Esophagus muscularis mucosa (tissue), 4 donors: Measurements from ENCODE around the gene CDH15. TPM values are rescaled to one million over a fixed set of nuclear protein-coding genes. Genes with fewer than 3 reads are reported as not detected.
A peak's percentile ranks its signal among the peaks of the same experiment; 100 is the strongest.
"Not testable (repeated sequence)": the region's sequence is repeated elsewhere in the genome, so short reads cannot be mapped to it uniquely, and the experiment has no call there.

Source experiments
- DNase-seq: peaks from one replicate; pipeline ENCODE4 v3.0.0-alpha.2; 2017; ENCODE audit errors: extremely low spot score
- H3K27ac ChIP-seq, 4 donors: fragments of 200-600 bp; sonication (generic); replicated peaks in 1 of 4; 1 replicate in 3 of 4; 2 replicates in 1 of 4; pipeline ENCODE4 v1.5.1; 2016 to 2019; ENCODE audit warnings: mild to moderate bottlenecking in 1 of 4
- H3K27me3 ChIP-seq, 4 donors: fragments of 200-600 bp; sonication (generic); one replicate each; pipeline versions ENCODE4 v1.5.1 to v1.6.0; 2016 to 2019
- H3K36me3 ChIP-seq, 4 donors: fragments of 200-600 bp; sonication (generic); one replicate each; pipeline ENCODE4 v1.5.1; 2016 to 2019
- H3K4me1 ChIP-seq, 4 donors: fragments of 200-600 bp; sonication (generic); one replicate each; pipeline ENCODE4 v1.5.1; 2016 to 2019
- H3K4me3 ChIP-seq, 4 donors: fragments of 200-600 bp; sonication (generic); 1 replicate in 2 of 4; 2 replicates in 2 of 4; pipeline ENCODE4 v1.5.1; 2016 to 2019; ENCODE audit warnings: mild to moderate bottlenecking in 4 of 4, moderate library complexity in 1 of 4
- H3K9me3 ChIP-seq, 4 donors: fragments of 200-600 bp; sonication (generic); 1 replicate in 3 of 4; 2 replicates in 1 of 4; pipeline ENCODE4 v1.5.1; 2016 to 2019
- CTCF ChIP-seq, 3 experiments: fragments of 200-600 bp in 2 of 3; fragments of 450-650 bp in 1 of 3; sonication (generic) in 2 of 3; IDR thresholded peaks; one replicate each; pipeline ENCODE4 v1.5.1; 2017 to 2019; ENCODE audit warnings: antibody characterized with exemption in 3 of 3, mild to moderate bottlenecking in 2 of 3, moderate library complexity in 1 of 3
- EP300 ChIP-seq: sonication (generic); formaldehyde crosslinking; IDR thresholded peaks from one replicate; pipeline ENCODE4 v1.6.1; 2017; ENCODE audit warnings: antibody characterized with exemption
- POLR2A ChIP-seq: fragments of 450-650 bp; IDR thresholded peaks from one replicate; pipeline ENCODE4 v1.6.1; 2017; ENCODE audit warnings: antibody characterized with exemption, moderate library complexity, mild to moderate bottlenecking, low read depth
- POLR2AphosphoS5 ChIP-seq, 2 donors: sonication (generic); formaldehyde crosslinking; IDR thresholded peaks; one replicate each; pipeline ENCODE4 v1.6.1; 2017; ENCODE audit warnings: antibody characterized with exemption in 2 of 2
- WGBS: methylation state at CpG from one replicate; pipeline ENCODE4 v1.1.5; 2018; 5-methylcytosine and 5-hydroxymethylcytosine counted together
- intact Hi-C: fragments of 100-400 bp; cut with DNase I; formaldehyde crosslinking; loops from one replicate; pipeline ENCODE4 v1.15.1; 2023
- total RNA-seq, 4 donors: library from RNA; depleted of rRNA; stranded (reverse); fragments of >200 nt; gene quantifications; one replicate each; pipeline versions ENCODE4 v1.1.0 to v1.2.1, GENCODE V29; 2016

The CDH15 gene
- total RNA-seq, 4 donors from 2014 or later: under 0.01 to 0.17 (median 0.13) TPM; not detected in 1

GRCh38 chr16:89241187-89242007 is 69.8 kb downstream of the CDH15 start:
- intact Hi-C loops: loop anchor here (5.0 to 10.0 kb wide), 2 partner anchors 53 to 266 kb away; partner anchors contain the start of gene SPG7
- DNase-seq: no peak
- Histone ChIP-seq H3K4me1 (peaks cover 4 to 20% (median 17%) of the 10 kb centered on the region in 4 donors), H3K36me3 (no peaks in the 10 kb centered on the region), H3K27ac (peak overlapping the region; percentile 94 to 97 (median 94)), H3K27me3 (no peaks in the 10 kb centered on the region), H3K9me3 (no peaks in the 10 kb centered on the region), H3K4me3 (peak overlapping the region; percentile 78 to 84 (median 82))
- 9% methylated on average over 32 of the region's 39 CpGs for WGBS
- no peak for TF ChIP-seq CTCF (IDR thresholded peaks at IDR 0.05)
- peak; percentile 79 for TF ChIP-seq POLR2A
- TF ChIP-seq POLR2AphosphoS5 (IDR thresholded peaks at IDR 0.05): peak; percentile 63 to 94
- TF ChIP-seq EP300: no peak

GRCh38 chr16:89242795-89243200 is 71.2 kb downstream of the CDH15 start:
- Histone ChIP-seq H3K9me3 (no peaks in the 10 kb centered on the region), H3K4me1 (peaks cover 12 to 31% (median 31%) of the 10 kb centered on the region in 4 donors), H3K36me3 (no peaks in the 10 kb centered on the region), H3K4me3 (no peak overlapping the region), H3K27ac (no peak overlapping the region), H3K27me3 (no peaks in the 10 kb centered on the region)
- no peak for DNase-seq
- WGBS: 39% methylated on average over 5 of the region's 12 CpGs
- TF ChIP-seq POLR2AphosphoS5 (IDR thresholded peaks at IDR 0.05): no peak
- no peak for TF ChIP-seq CTCF (IDR thresholded peaks at IDR 0.05)
- no peak for TF ChIP-seq EP300
- TF ChIP-seq POLR2A: no peak
- intact Hi-C loops: loop anchor here (5.0 to 10.0 kb wide), 2 partner anchors 52 to 265 kb away; partner anchors contain the start of gene SPG7

- TF ChIP-seq CTCF (IDR thresholded peaks at IDR 0.05): no peak
- TF ChIP-seq POLR2AphosphoS5 (IDR thresholded peaks at IDR 0.05): no peak
- no peak for TF ChIP-seq EP300
- no peak for TF ChIP-seq POLR2A
- Histone ChIP-seq H3K27me3 (no peaks in the 10 kb centered on the region), H3K4me3 (no peak overlapping the region), H3K9me3 (no peaks in the 10 kb centered on the region), H3K27ac (no peak overlapping the region), H3K36me3 (no peaks in the 10 kb centered on the region), H3K4me1 (peaks cover 12 to 37% (median 37%) of the 10 kb centered on the region in 4 donors)
- intact Hi-C loops: loop anchor here (5.0 to 10.0 kb wide), 2 partner anchors 51 to 264 kb away; partner anchors contain the start of gene SPG7
- no peak for DNase-seq
- WGBS: 96% methylated on average over 4 of the region's 5 CpGs
Observed at GRCh38 chr16:89243664-89244063, 72.1 kb downstream of the CDH15 start.

GRCh38 chr16:89244264-89244663 is 72.7 kb downstream of the CDH15 start:
- intact Hi-C loops: loop anchor here (5.0 to 10.0 kb wide), 2 partner anchors 51 to 263 kb away; partner anchors contain the start of gene SPG7
- WGBS: 70% methylated on average over 13 of the region's 13 CpGs
- H3K9me3 ChIP-seq, H3K27ac ChIP-seq, H3K4me3 ChIP-seq, H3K27me3 ChIP-seq, DNase-seq, H3K36me3 ChIP-seq: not testable (repeated sequence)
- H3K4me1 ChIP-seq: peaks cover 12 to 37% (median 37%) of the 10 kb centered on the region in 4 donors

- no peaks in the 10 kb centered on the region for H3K9me3 ChIP-seq
- no peak for DNase-seq
- TF ChIP-seq POLR2A (no peak), POLR2AphosphoS5 (IDR thresholded peaks at IDR 0.05) (no peak), EP300 (no peak), CTCF (IDR thresholded peaks at IDR 0.05) (no peak)
- no peak overlapping the region for H3K4me3 ChIP-seq
- intact Hi-C loops: loop anchor here (5.0 to 10.0 kb wide), 2 partner anchors 50 to 263 kb away; partner anchors contain the start of gene SPG7
- no peaks in the 10 kb centered on the region for H3K27me3 ChIP-seq
- H3K36me3 ChIP-seq: no peaks in the 10 kb centered on the region
- WGBS: 63% methylated on average over 11 of the region's 12 CpGs
- peaks cover 12 to 37% (median 37%) of the 10 kb centered on the region in 4 donors for H3K4me1 ChIP-seq
- H3K27ac ChIP-seq: no peak overlapping the region
Observed at GRCh38 chr16:89244754-89245153, 73.2 kb downstream of the CDH15 start.
